Right forelimb (tissue), 1 donor: ENCODE measurements around the gene SEMA4D.

ENCODE experiments used
- DNase-seq: peaks from one replicate; pipeline ENCODE4 v3.0.0-alpha.2; 2018

Gene SEMA4D

DNA sequence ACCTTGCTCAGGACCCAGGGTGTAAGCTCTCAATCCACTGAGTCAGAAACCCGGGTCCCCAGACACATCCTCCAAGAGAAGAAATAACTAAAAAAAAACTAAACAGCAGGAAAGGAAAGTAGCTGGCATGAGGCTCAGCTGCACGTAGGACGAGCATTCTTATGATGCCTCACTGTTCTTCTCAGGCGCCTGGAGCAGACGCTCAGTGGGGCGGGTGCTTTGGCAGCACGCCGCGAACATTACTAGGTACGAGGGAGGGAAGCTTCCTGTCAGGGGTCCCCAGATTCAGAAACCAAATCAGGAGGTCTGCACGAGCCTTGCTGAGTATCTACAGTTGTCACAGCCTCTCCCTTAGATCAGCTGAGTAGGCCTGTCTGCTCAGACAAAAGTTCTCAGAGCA is 93.8 kb downstream of the SEMA4D start:
- no peak for DNase-seq

DNA sequence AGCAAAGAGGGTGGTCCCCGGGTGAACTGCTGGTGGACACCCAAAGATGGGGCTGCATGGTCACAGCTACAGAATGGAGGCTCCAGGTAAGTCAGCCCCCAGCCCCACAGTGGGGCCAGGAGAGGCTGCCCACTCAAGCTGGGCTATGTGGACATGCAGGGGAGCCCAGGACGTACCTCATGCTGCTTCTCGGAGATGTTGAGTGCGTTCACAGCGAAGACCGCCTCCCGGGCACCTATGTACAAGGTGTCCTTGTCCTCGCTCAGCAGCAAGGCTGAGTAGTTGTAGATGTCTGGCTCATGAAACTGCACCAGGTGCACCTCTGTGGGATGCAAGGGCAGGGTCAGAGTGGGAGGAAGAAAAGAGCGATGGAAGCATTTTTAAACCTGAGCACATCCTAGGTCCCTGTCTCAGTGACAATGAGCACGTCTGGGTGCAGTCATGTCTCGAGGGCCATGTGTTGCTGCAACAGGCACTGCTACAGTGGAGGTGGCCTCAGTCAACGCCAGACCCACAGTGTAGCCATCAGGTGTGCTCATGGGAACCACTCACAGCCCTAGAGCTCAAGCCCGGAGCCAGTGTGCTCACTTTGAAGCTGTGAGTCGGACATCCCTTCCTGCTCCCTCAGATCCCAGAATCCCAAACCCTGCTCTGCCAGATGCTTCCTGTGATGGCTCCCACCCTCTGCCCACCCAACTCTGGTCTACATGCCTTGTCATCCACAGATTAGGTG is 95.1 kb downstream of the SEMA4D start:
- DNase-seq = no peak

DNA sequence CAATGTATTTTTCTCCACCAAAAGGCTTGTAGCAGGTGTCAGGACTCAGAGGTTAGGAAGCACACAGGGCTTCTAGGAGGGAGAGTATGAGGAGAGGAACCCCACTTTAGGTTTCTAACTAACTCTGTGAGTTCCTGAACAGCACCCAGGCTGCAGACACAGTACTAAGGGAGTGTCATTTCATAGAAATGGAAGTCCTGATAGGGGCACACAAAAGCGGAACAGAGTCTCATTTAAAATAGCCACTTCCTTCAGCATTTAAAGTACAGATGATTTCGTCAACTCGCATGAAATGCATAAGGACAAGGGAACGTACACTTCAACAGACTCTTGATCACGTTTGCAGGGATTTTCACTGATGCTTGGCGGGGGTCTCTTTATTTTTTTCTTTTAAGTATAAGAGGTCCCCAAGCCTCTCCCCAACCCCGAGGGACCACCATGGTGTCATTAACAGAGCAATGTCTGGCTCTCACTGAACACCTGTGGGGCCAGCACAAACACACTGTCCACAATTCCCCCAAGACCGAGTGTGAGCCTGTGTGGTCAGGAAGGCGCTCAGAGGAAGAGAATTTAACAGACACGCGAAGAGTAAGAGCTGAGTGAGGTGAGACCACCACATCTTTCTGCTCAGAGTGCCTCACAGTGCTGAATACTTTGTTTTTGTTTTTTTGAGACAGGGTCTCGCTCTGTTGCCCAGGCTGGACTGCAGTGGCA is 97.4 kb downstream of the SEMA4D start:
- no peak for DNase-seq

DNA sequence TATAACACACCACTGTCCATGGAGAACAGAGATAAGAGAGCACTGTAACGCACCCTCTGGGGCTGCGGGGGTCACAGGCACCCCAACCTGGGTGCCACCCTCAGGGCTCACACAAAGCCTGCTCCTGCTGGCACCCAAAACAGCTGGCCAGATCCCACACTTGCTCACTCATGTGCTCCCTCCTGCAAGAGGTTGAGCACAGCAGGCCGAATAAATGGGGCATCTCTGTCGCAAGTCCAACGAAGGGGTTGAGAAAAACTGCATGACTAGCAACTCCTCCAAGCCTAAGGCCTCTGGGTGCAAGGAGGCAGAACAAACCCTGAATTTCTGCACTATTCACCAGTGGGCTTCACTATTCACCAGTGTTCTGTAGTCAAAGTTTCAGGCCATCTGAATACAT is 99.3 kb downstream of the SEMA4D start:
- no peak for DNase-seq

DNA sequence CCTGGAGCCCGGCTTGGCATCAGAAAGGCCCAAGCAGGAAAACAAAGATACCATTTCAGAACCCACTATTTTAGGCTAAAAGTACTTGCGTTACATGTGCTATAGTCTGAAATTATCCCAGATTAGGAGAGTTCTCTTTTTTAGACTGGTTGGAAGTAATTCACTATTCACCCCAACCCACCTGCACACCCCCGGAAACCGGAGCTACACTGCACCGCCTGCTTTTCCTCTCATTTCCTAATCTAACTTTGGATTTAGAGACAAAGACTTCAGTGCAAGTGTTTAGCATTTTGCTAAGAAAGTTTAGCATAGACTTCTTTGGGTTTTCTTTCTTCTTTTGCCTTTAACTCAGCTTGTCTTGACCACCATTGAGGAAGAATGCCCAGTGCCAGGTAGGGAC is 100.4 kb downstream of the SEMA4D start:
- DNase-seq = no peak

DNA sequence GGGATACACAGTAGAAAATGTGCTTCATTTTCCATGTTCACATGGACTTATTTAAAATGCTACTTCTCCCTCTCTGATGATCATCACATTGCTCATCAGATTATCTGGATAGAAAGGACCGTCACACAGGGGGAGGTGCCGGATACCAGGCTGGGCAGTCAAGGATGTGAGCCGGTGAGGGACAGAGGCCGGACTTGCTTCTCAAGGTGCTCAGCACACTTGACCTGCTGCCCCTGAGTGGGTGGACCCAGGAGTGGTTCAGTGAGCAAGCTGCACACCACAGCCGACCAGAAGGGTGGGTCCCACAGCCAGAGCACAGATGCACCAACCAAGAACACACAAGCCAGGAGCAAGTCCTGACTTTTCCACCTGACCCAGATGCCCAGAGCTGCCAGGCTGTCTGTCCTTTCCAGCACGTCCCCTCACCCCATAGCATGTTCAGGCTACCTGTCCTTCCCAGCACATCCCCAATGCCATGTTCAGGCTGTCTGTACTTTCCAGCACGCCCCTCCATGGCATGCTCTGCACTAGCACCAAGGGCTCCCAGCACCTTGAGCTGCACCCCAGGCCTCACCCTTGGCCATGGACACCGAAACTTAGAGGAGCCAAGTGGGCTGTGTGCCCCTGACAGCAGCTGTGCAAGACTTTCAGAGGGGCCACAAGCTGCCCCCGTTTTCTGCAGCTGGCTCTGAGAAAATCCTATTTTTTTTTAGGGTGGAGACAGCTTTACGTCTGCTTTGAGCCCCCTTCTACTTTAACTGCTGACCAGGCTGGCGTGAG is 101.8 kb downstream of the SEMA4D start:
- no peak for DNase-seq

DNA sequence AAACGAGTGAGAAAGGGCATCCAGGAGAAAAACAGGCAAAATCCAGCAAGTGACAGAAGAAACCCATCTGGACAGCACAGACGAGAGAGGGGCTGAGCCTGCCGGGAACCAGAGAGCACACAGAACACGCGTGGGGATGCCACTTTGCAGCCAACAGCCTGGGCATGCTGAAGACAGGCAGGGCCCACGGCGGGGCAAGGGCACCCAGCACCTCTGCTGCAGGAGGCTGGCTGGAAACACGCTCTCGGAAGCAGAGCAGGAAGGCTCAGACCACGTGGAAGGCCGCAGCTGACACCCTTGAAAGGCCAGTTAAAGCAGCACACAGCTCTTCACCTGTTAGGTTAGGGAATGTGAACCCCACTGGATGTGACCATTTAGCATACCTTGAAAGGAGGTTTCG is 103.5 kb downstream of the SEMA4D start:
- no peak for DNase-seq

DNA sequence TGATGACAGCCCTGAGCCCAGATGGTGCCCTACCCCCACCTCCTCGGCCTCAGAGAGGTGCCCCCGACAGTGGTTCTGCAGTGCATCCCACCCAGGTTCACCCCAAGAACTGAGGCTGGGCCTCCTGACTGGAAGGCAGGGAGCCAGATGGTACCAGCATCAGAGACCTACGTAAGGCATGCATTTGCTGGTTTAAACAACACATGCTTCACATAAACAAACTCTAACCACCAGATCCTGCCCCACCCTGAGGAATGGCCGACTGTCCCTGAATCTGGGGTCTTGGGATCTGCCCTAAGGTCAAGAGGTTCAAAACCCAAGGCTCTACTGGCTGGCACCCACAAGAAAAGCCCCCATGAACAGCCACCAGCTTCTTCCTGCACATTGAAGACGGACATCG is 106.3 kb downstream of the SEMA4D start:
- DNase-seq = no peak

DNA sequence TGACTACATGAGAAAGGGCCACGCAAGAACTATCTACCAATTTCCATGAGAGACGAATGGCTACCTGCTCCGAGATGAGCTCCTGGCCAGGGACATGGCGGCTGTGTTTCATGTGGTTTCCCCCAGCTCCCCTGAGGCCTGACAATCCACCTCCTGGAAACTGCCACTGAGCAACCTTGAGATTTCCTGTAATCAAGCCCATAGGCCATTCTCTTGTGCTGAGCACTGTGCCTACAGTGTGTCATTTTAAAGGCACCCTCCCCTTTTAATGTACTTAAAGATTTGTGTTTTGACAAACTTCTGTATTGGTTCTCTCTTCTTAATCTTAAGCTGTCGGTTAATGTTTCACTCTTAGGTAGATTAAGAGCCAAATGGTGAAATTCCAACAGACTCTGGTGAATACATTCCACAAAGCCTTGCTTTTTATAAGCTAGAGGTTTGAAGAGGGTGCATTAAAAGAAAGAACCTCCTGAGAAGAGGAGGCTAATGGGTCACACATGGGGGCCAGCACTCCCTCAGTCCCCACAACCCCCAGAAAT is 107.3 kb downstream of the SEMA4D start:
- DNase-seq = no peak

DNA sequence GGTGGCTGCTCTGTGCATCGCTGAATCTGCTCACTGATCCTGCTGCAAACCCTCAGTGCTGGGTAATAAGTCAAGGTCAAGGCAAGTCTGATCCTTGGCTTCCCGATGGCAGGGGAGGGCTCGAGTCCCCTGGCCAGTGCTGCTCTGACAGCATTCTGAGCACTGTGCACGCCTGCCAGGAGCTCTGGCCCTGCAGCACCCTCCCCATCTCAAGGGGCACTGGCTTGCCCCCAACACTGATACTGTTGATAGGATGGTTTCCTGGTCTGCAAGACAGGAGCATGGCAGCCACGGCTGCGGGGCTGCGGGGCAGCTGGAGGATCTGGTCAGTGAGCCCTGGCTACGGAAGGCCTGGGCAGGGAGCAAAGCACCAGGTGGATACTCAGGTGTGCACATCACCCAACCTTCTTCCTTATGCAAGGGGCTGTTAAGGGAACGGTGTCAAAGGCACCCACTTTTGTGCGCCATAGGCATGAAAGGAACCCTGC is 107.8 kb downstream of the SEMA4D start:
- DNase-seq = no peak

DNA sequence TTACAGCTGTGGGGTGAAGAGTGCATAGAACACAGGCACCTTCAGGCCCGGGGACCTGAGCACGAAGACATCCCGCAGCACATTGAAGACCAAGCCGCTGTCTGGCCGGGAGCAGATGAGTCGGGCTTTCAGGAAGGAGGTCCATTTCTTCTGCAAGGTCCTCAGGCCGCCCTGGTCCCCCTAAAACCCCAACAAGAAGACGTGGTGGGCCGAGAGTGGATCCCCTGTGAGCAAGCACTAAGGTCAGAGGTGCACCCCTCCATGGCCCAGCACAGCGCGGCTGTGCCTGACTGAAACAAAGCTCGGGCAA is 109.1 kb downstream of the SEMA4D start:
- no peak for DNase-seq

DNA sequence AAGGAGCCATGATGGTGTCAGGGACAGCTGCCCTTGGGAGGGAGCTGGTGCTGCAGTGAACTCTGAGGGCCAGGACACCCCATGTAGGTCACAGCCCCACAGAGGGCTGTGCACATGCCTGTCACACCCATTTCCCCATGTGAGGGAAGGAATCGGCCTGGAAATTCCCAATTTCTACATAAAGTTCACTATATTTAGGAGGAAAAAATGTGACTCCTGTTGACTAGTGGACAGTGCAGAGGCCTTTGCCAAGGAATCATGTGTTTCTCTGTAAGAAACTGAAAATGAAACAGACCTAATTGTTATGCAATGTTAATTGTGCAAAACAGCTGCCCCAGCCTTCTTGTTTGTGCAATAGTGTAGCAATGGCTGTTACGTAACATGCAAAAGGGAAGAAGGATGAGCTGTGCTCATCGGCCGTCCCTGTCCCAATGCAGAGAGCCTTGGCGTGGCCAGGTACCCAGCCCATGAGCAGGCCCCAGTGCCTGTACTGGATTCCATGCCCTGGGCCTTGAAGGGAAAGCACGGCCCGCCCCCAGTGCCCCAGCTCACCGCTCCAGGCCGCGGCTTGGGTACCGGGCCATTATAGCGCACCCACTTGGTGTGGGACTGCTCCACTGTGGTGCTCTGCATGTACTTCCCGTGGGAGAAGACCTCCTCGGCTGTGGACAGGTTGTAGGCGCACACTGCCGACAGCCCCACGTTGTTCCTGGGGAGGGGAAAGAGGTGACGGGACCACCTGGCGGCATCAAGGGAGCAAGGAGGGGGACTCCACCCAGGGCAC is 109.6 kb downstream of the SEMA4D start:
- no peak for DNase-seq

DNA sequence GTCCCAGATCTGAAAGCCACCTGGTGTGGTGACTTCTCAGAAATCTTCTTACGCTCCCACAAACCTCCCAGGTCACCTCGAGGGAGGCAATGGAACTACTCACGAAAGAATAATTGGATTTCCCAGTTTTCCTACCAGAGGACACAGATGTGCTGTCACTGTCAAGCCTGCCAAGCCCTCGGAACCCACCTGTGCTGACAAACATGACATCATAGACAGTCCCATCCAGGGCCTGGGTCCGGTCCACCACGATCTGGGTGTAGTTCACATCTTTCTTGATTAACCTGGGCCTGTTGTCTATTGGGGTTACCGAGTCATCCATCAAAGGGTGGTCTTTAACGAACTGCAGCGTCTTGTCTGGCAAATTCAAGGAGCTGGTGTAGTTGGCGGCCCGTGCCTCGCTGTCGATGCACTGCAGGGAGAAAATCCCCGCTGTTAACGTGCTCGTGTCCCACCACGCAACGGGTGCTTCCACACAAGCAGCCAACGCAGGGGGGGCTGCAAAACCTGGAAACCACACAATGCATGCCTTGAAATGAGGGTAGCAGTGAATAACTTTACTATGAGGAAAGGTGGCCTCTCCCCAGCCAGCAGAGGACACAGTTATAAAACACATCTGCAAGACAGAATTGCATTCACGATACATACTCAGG is 110.6 kb downstream of the SEMA4D start:
- DNase-seq = no peak

DNA sequence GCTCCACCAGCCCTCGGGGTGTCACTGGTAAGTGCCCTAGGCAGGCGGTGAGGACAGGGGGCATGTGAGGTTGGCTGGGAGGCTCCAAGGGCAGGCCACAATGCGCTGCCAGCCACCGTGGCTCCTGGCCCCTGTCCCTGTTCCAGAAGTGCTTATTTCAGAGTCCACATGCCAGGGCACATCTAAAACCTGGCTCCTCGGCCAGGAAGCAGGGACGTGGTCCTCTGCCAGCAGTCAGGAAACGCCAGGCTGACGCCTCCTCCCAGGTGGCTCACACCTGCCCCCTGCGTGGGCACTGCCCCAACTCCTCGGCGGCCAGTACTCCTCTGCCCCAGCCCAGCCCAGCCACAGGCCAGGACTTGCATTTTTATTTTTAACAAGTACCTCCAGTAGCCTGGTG is 111.1 kb downstream of the SEMA4D start:
- no peak for DNase-seq

DNA sequence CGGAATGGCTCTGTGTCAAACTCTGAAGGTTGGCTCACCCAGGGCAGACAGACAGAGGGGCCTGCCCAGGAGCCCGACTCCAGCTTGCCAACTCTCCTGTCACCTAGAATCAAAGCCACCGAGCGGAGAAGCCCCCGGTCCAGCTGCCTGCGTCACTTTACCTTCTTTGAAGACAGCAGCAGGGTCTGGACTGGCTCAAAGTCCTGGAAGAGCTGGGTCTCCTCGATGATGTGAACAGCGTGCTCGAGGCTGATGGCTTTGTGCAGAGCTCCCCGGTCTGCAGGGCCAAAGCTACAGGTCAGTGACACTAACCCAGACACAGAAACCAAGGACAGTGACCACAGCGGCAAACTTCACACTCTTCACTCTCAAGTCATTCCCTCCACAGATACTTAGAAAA is 111.7 kb downstream of the SEMA4D start:
- no peak for DNase-seq

DNA sequence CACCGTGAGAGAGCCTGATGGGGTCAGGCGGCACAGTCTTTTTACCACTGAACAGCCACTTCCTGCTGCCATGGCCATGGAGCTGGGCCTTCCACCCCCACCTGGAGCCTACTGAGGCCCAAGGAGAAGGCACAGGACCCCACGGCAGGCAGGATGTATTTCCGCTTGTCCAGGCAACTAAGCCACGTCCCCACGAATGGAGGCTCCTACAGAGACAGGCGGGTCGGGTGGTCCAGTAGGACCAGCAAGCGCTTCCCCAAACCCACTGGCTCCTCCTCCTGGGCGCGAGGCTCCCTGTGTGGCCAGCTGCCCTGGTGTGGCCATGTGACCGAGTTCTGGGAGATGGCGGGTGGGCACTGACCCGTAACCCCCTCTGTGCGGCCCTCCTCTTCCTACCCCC is 113.1 kb downstream of the SEMA4D start:
- DNase-seq = no peak

DNA sequence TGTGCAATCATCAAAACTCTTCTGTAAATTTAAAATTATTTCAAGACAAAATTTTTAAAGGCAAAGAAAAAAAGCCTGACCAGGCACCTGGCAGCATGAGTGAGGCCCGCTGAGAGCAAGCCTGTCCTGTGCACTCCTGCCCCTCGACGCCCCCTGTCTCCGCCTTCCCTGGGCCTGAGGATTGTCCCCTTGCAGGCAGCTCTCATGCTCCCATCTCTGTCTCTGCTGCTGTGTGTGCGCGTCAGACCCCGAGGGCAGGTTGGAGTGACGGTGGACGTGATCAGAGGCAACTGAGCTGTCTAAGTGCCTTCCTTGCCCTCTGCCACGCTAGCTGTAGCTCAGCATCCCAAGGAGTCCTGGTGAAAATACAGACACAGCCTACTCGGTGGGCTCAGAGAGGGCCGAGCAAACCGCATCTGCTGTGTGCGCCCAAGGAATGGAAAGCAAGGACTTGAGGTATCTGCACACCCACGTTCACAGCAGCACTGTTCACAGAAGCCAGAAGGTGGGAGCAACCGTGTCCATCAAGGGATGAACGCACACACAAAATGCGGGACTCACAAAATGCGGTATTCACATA is 114.1 kb downstream of the SEMA4D start:
- DNase-seq = no peak

DNA sequence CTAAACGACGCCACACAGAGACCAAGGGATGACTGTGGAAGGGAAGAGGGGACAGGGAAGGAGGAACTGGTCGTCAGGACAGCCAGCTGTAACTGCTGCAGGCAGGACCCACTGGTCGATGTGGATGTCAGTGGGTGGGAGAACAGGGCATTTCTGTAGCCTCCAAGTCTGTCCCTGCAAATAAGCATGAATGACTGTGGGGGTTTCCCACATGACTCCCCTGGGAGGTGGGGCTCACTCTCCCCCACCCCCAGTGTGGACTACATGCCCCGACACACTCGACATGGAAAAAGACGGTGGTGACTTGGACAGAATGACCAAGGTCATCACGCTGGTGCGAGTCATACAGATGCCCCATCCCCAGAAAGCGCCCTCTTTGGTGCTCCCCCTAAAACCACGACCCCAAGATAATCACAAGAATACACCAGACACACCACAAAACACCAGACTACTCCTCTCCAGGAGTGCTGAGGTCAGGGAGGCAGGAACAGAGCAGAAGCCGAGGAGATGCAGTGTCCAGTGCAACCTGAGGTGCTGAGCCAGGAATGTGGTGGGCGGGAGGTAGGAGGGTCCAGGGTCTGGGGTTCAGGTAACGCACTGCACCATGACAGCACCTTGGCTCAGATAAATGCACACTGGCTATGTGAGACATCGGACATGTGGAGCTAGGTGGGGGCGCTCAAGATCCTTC is 114.7 kb downstream of the SEMA4D start:
- no peak for DNase-seq

DNA sequence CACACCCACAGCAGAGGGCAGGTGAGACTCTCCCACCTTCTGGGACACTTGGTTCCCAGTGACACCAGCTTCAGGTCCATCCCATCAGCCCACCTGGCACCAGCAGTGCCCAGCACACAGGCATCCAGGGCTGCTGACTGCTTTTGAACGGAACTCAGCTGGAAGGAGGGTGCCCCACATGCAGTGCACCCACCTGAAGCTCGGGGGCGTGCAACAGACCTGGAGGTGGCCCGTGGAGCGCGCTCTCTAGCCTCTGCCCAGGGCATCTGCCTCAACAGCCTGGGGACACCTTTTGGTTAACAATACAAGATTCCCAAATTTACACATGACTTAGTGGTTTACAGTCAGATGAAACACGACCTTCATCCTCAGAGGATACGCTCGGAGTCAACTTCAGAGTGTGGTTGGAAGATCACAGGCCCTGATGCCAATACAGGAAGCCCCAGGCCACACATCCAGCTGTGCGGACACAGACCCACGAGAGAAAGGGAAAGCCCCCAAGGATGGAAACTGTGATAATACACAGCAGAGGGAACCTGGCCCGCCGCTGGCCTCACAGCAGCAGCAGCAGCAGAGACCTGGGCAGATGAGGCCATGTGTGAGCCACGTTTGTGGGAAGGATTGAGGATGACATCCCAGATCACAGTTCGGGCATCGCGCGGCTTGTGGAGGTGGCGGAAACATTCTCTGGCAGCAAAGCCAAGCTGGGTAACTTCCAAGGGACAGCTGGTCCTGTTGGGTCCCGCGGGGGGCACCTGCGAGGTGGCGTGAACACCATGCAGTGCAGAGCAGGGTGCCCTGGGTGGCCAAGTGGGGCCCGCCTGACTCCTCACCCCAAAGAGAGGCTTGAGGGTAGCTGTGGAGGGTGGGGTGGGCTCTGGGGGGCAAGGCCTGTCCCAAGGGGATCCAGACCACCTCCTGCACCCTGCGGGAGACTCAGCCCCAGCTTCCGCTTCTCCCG is 115.6 kb downstream of the SEMA4D start:
- no peak for DNase-seq

DNA sequence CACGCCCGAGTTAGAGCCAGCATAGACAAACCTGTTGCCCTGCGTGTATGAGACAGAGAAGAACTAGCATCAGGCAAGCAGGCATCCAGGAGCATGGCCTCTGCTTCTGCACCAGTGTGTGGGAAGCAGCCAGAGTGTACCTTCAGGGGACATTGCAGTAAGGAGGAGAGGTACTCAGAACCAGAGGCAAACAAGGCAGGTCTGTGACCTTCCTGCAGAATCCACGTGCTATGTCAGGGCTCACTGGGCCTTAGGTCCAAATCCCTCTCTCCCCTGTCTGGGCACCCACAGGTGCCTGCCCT is 116.7 kb downstream of the SEMA4D start:
- no peak for DNase-seq
